Astrocyte (in vitro differentiated cells and primary cell): ENCODE data around the gene CMIP. TPM values are rescaled to one million over a fixed set of nuclear protein-coding genes. Genes with fewer than 3 reads are reported as not detected.

ENCODE experiments used
- DNase-seq: peaks from one replicate; pipeline ENCODE4 v3.0.0-alpha.2; 2010; ENCODE audit warnings: low read depth
- FAIRE-seq: peaks from 2 replicates; lab custom pipeline; 2011; peaks lifted over from hg19 to GRCh38; lab: Jason Lieb, UNC
- H2AFZ ChIP-seq: 2 replicates; pipeline ENCODE4 v1.6.0; 2012; ENCODE audit warnings: low read depth, low read length, inconsistent platforms
- H3K27ac ChIP-seq: 2 replicates; pipeline ENCODE4 v1.5.1; 2011; ENCODE audit warnings: low read depth, low read length, inconsistent platforms
- H3K27me3 ChIP-seq: 2 replicates; pipeline ENCODE4 v1.6.0; 2011; ENCODE audit warnings: low read length, inconsistent platforms; ENCODE audit not compliant: insufficient read depth
- H3K36me3 ChIP-seq: 2 replicates; pipeline ENCODE4 v1.5.1; 2011; ENCODE audit warnings: low read length, inconsistent platforms; ENCODE audit not compliant: insufficient read depth
- H3K4me1 ChIP-seq: 2 replicates; pipeline ENCODE4 v1.5.1; 2011; ENCODE audit warnings: low read length, inconsistent platforms; ENCODE audit not compliant: insufficient read depth
- H3K4me2 ChIP-seq: 2 replicates; pipeline ENCODE4 v1.6.0; 2012; ENCODE audit warnings: low read length, inconsistent platforms
- H3K4me3 ChIP-seq: 2 replicates; pipeline ENCODE4 v1.5.1; 2011; ENCODE audit warnings: low read depth, mild to moderate bottlenecking, low read length, inconsistent platforms; ENCODE audit not compliant: insufficient read depth
- H3K79me2 ChIP-seq: 2 replicates; pipeline ENCODE4 v1.6.0; 2012; ENCODE audit warnings: mild to moderate bottlenecking, low read length, inconsistent platforms; ENCODE audit not compliant: insufficient read depth
- H3K9ac ChIP-seq: 2 replicates; pipeline ENCODE4 v1.6.0; 2012; ENCODE audit warnings: mild to moderate bottlenecking, low read length, inconsistent platforms
- H3K9me3 ChIP-seq: 2 replicates; pipeline ENCODE4 v1.5.1; 2012; ENCODE audit warnings: low read depth, mild to moderate bottlenecking, low read length, inconsistent platforms; ENCODE audit not compliant: insufficient read depth
- H4K20me1 ChIP-seq: 2 replicates; pipeline ENCODE4 v1.6.0; 2012; ENCODE audit warnings: low read length, inconsistent platforms; ENCODE audit not compliant: insufficient read depth
- H3K27ac Mint-ChIP-seq: one replicate; pipeline ENCODE4 v1.8.0; 2021; ENCODE audit warnings: mild to moderate bottlenecking, mixed read lengths; ENCODE audit not compliant: unreplicated experiment
- H3K27me3 Mint-ChIP-seq: one replicate; pipeline ENCODE4 v1.8.0; 2021; ENCODE audit warnings: low read depth, mixed read lengths; ENCODE audit not compliant: unreplicated experiment
- H3K36me3 Mint-ChIP-seq: one replicate; pipeline ENCODE4 v1.8.0; 2021; ENCODE audit warnings: low read depth, mixed read lengths; ENCODE audit not compliant: unreplicated experiment
- H3K4me1 Mint-ChIP-seq: one replicate; pipeline ENCODE4 v1.8.0; 2021; ENCODE audit warnings: low read depth, mixed read lengths; ENCODE audit not compliant: unreplicated experiment
- H3K4me3 Mint-ChIP-seq: one replicate; pipeline ENCODE4 v1.8.0; 2021; ENCODE audit warnings: mild to moderate bottlenecking, moderate library complexity, mixed read lengths; ENCODE audit not compliant: unreplicated experiment
- H3K9me3 Mint-ChIP-seq: one replicate; pipeline ENCODE4 v1.8.0; 2021; ENCODE audit warnings: mild to moderate bottlenecking, mixed read lengths; ENCODE audit not compliant: unreplicated experiment
- EZH2 ChIP-seq: IDR thresholded peaks from 2 replicates; pipeline ENCODE4 v1.6.1; 2012; ENCODE audit warnings: mild to moderate bottlenecking, low read length, inconsistent platforms; ENCODE audit not compliant: insufficient read depth
- total RNA-seq: library from RNA; stranded (reverse); gene quantifications from 2 replicates; pipeline ENCODE4 v1.2.1, GENCODE V29; 2021
- TF ChIP-seq, protein P1 (sequence below): IDR thresholded peaks from 2 replicates; pipeline ENCODE4 v1.5.1; 2011; ENCODE audit warnings: low read depth, mild to moderate bottlenecking, inconsistent platforms, low read length, moderate library complexity; ENCODE audit not compliant: insufficient read depth

Gene CMIP
- total RNA-seq, 1 donor from 2014 or later, result 71.5 TPM

GRCh38 chr16:81570151-81570846 lies 125.7 kb downstream of the CMIP start:
- no peak overlapping the region for H3K4me2 ChIP-seq
- H3K27me3 Mint-ChIP-seq, result no peaks in the 10 kb centered on the region
- no peak overlapping the region for H3K4me3 ChIP-seq
- H3K36me3 ChIP-seq, result no peaks in the 10 kb centered on the region
- H3K4me1 ChIP-seq, result peaks cover 13% of the 10 kb centered on the region
- H3K27ac Mint-ChIP-seq, result no peak overlapping the region
- DNase-seq (no peak), FAIRE-seq (no peak)
- no peak overlapping the region for H3K9ac ChIP-seq
- H4K20me1 ChIP-seq, result peaks cover 100% of the 10 kb centered on the region
- no peaks in the 10 kb centered on the region for H3K9me3 ChIP-seq
- H3K27me3 ChIP-seq, result no peaks in the 10 kb centered on the region
- H3K4me1 Mint-ChIP-seq, result peaks cover 18% of the 10 kb centered on the region
- peaks cover 6% of the 10 kb centered on the region for H3K36me3 Mint-ChIP-seq
- H3K4me3 Mint-ChIP-seq, result no peak overlapping the region
- peaks cover 86% of the 10 kb centered on the region for H3K79me2 ChIP-seq
- TF ChIP-seq, protein P1, sequence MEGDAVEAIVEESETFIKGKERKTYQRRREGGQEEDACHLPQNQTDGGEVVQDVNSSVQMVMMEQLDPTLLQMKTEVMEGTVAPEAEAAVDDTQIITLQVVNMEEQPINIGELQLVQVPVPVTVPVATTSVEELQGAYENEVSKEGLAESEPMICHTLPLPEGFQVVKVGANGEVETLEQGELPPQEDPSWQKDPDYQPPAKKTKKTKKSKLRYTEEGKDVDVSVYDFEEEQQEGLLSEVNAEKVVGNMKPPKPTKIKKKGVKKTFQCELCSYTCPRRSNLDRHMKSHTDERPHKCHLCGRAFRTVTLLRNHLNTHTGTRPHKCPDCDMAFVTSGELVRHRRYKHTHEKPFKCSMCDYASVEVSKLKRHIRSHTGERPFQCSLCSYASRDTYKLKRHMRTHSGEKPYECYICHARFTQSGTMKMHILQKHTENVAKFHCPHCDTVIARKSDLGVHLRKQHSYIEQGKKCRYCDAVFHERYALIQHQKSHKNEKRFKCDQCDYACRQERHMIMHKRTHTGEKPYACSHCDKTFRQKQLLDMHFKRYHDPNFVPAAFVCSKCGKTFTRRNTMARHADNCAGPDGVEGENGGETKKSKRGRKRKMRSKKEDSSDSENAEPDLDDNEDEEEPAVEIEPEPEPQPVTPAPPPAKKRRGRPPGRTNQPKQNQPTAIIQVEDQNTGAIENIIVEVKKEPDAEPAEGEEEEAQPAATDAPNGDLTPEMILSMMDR, result no peak
- H2AFZ ChIP-seq, result no peak overlapping the region
- no peak overlapping the region for H3K27ac ChIP-seq
- H3K9me3 Mint-ChIP-seq, result peaks cover 2% of the 10 kb centered on the region

- Histone ChIP-seq H3K36me3 (no peaks in the 10 kb centered on the region), H3K9ac (no peak overlapping the region), H3K27ac (no peak overlapping the region), H3K9me3 (no peaks in the 10 kb centered on the region), H3K4me2 (no peak overlapping the region), H3K27me3 (no peaks in the 10 kb centered on the region), H4K20me1 (peaks cover 98% of the 10 kb centered on the region), H3K4me1 (peaks cover 13% of the 10 kb centered on the region), H2AFZ (no peak overlapping the region), H3K4me3 (no peak overlapping the region), H3K79me2 (peaks cover 84% of the 10 kb centered on the region)
- TF ChIP-seq EZH2, result no peak
- Mint-ChIP-seq H3K36me3 (peaks cover 5% of the 10 kb centered on the region), H3K9me3 (peaks cover 1% of the 10 kb centered on the region), H3K4me1 (peaks cover 16% of the 10 kb centered on the region), H3K4me3 (no peak overlapping the region), H3K27ac (no peak overlapping the region), H3K27me3 (no peaks in the 10 kb centered on the region)
- FAIRE-seq (no peak), DNase-seq (no peak)
Measured at GRCh38 chr16:81571175-81571574, 126.6 kb downstream of the CMIP start.

- peaks cover 83% of the 10 kb centered on the region for H3K79me2 ChIP-seq
- no peak overlapping the region for H3K4me3 Mint-ChIP-seq
Measured at GRCh38 chr16:81571592-81572385, 127.2 kb downstream of the CMIP start.

More at GRCh38 chr16:81571592-81572385, 127.2 kb downstream of the CMIP start:
- H3K4me3 ChIP-seq, result no peak overlapping the region
- H3K27me3 ChIP-seq, result no peaks in the 10 kb centered on the region
- Mint-ChIP-seq H3K9me3 (no peaks in the 10 kb centered on the region), H3K36me3 (peaks cover 4% of the 10 kb centered on the region), H3K27me3 (no peaks in the 10 kb centered on the region), H3K27ac (no peak overlapping the region), H3K4me1 (peaks cover 16% of the 10 kb centered on the region)
- no peaks in the 10 kb centered on the region for H3K36me3 ChIP-seq
- FAIRE-seq, result no peak
- no peak overlapping the region for H3K4me2 ChIP-seq
- no peak for TF ChIP-seq EZH2
- TF ChIP-seq, protein P1, result no peak
- no peak for DNase-seq
- peaks cover 13% of the 10 kb centered on the region for H3K4me1 ChIP-seq
- H3K9me3 ChIP-seq, result no peaks in the 10 kb centered on the region
- H3K27ac ChIP-seq, result no peak overlapping the region
- peaks cover 98% of the 10 kb centered on the region for H4K20me1 ChIP-seq
- H2AFZ ChIP-seq, result no peak overlapping the region
- H3K9ac ChIP-seq, result no peak overlapping the region
